ENCODE measurements around the gene LCN9.

DNA sequence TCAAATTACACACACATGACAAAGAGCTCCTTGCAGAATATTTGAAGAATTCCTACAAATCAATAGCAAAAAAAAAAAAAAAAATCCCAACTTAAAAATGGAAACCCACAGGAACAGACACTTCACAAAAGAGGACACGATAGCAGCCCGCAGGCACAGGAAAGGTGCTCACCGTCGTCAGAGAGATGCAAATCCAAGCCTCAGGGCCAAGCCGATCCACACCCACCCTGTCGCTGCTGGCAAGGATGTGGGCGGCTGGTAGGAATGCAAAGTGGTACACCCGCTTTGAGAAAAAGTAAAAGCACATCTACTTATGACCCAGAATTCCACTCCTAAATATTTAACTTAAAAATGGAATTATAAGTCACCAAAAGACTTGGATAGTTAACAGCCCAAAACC lies 10.8 kb downstream of the LCN9 start:
- TF ChIP-seq, protein P1, sequence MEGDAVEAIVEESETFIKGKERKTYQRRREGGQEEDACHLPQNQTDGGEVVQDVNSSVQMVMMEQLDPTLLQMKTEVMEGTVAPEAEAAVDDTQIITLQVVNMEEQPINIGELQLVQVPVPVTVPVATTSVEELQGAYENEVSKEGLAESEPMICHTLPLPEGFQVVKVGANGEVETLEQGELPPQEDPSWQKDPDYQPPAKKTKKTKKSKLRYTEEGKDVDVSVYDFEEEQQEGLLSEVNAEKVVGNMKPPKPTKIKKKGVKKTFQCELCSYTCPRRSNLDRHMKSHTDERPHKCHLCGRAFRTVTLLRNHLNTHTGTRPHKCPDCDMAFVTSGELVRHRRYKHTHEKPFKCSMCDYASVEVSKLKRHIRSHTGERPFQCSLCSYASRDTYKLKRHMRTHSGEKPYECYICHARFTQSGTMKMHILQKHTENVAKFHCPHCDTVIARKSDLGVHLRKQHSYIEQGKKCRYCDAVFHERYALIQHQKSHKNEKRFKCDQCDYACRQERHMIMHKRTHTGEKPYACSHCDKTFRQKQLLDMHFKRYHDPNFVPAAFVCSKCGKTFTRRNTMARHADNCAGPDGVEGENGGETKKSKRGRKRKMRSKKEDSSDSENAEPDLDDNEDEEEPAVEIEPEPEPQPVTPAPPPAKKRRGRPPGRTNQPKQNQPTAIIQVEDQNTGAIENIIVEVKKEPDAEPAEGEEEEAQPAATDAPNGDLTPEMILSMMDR (IDR thresholded peaks at IDR 0.05), result no peak
- TF ChIP-seq POLR2AphosphoS5 (IDR thresholded peaks at IDR 0.05; ENCODE audit: insufficient read depth in 1 of 2, low read depth in 1 of 2), result no peak
- no peak for TF ChIP-seq POLR2A (IDR thresholded peaks at IDR 0.05)

Data from vagina (tissue), 2 donors.